Body of pancreas (tissue), 4 donors: ENCODE data around the gene GCKR.

Source experiments
- CTCF ChIP-seq, 7 experiments: fragments of 450-650 bp in 4 of 7; fragments of 200-600 bp in 3 of 7; sonication (generic) in 3 of 7; IDR thresholded peaks; one replicate each; pipeline ENCODE4 v1.5.1; 2016 to 2019; ENCODE audit warnings: antibody characterized with exemption in 7 of 7
- POLR2A ChIP-seq, 3 donors: fragments of 450-650 bp; IDR thresholded peaks; one replicate each; pipeline ENCODE4 v1.6.1; 2016; ENCODE audit warnings: antibody characterized with exemption in 3 of 3, mild to moderate bottlenecking in 2 of 3

- TF ChIP-seq CTCF (IDR thresholded peaks at IDR 0.05): no peak
- TF ChIP-seq POLR2A (IDR thresholded peaks at IDR 0.05): no peak
These were observed 30.5 kb downstream of the GCKR start for GRCh38 chr2:27527182-27527581.
